ENCODE results near the gene PNMT. TPM values are rescaled to one million over a fixed set of nuclear protein-coding genes. Genes with fewer than 3 reads are reported as not detected.

PNMT gene
- total and polyA plus RNA-seq, 2 of the 13 experiments (the other 11 are each of a cell fraction or from before 2014, with no cell fraction given) = 0.25 TPM; not detected in 1

- TF ChIP-seq MNT (IDR thresholded peaks at IDR 0.05) = no peak
- peak; percentile 90 for TF ChIP-seq POLR2G (IDR thresholded peaks at IDR 0.05; ENCODE audit: low read depth, low read length)
- no peak for TF ChIP-seq ZBTB42 (CRISPR knock-in tag; IDR thresholded peaks at IDR 0.05)
- TF ChIP-seq ZNF841 (CRISPR knock-in tag; IDR thresholded peaks at IDR 0.05; ENCODE audit: borderline replicate concordance) = no peak
- TF ChIP-seq STAT5B (CRISPR knock-in tag; IDR thresholded peaks at IDR 0.05) = no peak
- no peak for TF ChIP-seq SMC3 (IDR thresholded peaks at IDR 0.05; ENCODE audit: low read length)
- TF ChIP-seq ATF3 (CRISPR knock-in tag; IDR thresholded peaks at IDR 0.05) = no peak
- no peak for TF ChIP-seq TMF1 (CRISPR knock-in tag; IDR thresholded peaks at IDR 0.05; ENCODE audit: low read depth)
- TF ChIP-seq ATF2 (CRISPR knock-in tag; IDR thresholded peaks at IDR 0.05) = peak; percentile 18; the same call in 1 of the 2 replicates
- peak; percentile 90 for TF ChIP-seq ZNF782 (CRISPR knock-in tag; IDR thresholded peaks at IDR 0.05; ENCODE audit: borderline replicate concordance)
- peak; percentile 88 for TF ChIP-seq MYC (CRISPR knock-in tag; IDR thresholded peaks at IDR 0.05; ENCODE audit: borderline replicate concordance)
- peak; percentile 77 for TF ChIP-seq ZNF343 (CRISPR knock-in tag; IDR thresholded peaks at IDR 0.05)
- TF ChIP-seq ZBTB33 (CRISPR knock-in tag; IDR thresholded peaks at IDR 0.05) = no peak
- TF ChIP-seq ZFP91 (CRISPR knock-in tag; IDR thresholded peaks at IDR 0.05; ENCODE audit: borderline replicate concordance) = peak; percentile 76; the same call in 1 of the 2 replicates
- peak; percentile 33; the same call in 1 of the 2 replicates for TF ChIP-seq MEF2D (CRISPR knock-in tag; IDR thresholded peaks at IDR 0.05)
- TF ChIP-seq BRD4 (CRISPR knock-in tag; IDR thresholded peaks at IDR 0.05) = 0 out of 2 replicates have a peak, but pooled peaks have one; percentile 60
- TF ChIP-seq SIN3B (IDR thresholded peaks at IDR 0.05; ENCODE audit: low read length) = peak; percentile 80
- no peak for TF ChIP-seq KDM6A (CRISPR knock-in tag; IDR thresholded peaks at IDR 0.05; ENCODE audit: low read depth)
- TF ChIP-seq ZNF660 (CRISPR knock-in tag; IDR thresholded peaks at IDR 0.05; ENCODE audit: borderline replicate concordance, low read depth) = peak; percentile 87; the same call in 1 of the 2 replicates
- TF ChIP-seq NR2F6 (IDR thresholded peaks at IDR 0.05) = no peak
- no peak for TF ChIP-seq NR2F6 (CRISPR knock-in tag; IDR thresholded peaks at IDR 0.05)
- peak; percentile 84 for TF ChIP-seq TFDP2 (CRISPR knock-in tag; IDR thresholded peaks at IDR 0.05)
- TF ChIP-seq PCBP1 (IDR thresholded peaks at IDR 0.05; ENCODE audit: borderline replicate concordance, low read depth, low read length) = 0 out of 2 replicates have a peak, but pooled peaks have one; percentile 53
Observed at GRCh38 chr17:39636927-39637736, 31.1 kb upstream of the PNMT start, which contains the start of gene STARD3 (continued).
